Endothelial cell of umbilical vein (primary cell): ENCODE results near the gene GRID2. TPM values are rescaled to one million over a fixed set of nuclear protein-coding genes. Genes with fewer than 3 reads are reported as not detected.

ENCODE experiments used
- BruUV-seq: library from RNA; stranded (reverse); fragments of 400-500 nt; replicated peaks from 2 replicates; lab custom pipeline; 2021; lab: Mats Ljungman, UMichigan
- CTCF ChIA-PET: fragments of 300-600, 350-600 bp; sonication (Branson Sonifier 250); formaldehyde crosslinking; loops from one replicate; lab custom pipeline; 2021; ENCODE audit warnings: antibody characterized with exemption, inconsistent platforms; lab: Charles Lee
- POLR2A ChIA-PET: fragments of 300-600, 350-600 bp; sonication (Branson Sonifier 250); formaldehyde crosslinking; loops from one replicate; lab custom pipeline; 2021; ENCODE audit warnings: antibody characterized with exemption, inconsistent platforms; lab: Charles Lee
- DNase-seq: peaks from one replicate; pipeline ENCODE4 v3.0.0-alpha.2; 2011; ENCODE audit warnings: low read depth, low spot score
- FAIRE-seq: peaks from 2 replicates; lab custom pipeline; 2011; peaks lifted over from hg19 to GRCh38; lab: Jason Lieb, UNC
- H2AFZ ChIP-seq: 2 replicates; pipeline ENCODE4 v1.6.0; 2012; ENCODE audit warnings: low read depth, low read length, control low read depth, inconsistent platforms
- H3K27ac ChIP-seq: 2 replicates; pipeline ENCODE4 v1.5.1; 2011; ENCODE audit warnings: low read depth, mild to moderate bottlenecking, control low read depth, low read length, moderate library complexity; ENCODE audit not compliant: insufficient read depth
- H3K27me3 ChIP-seq, 2 experiments: 2 replicates each; pipeline versions ENCODE4 v1.6.0 to v1.6.1; 2011; ENCODE audit warnings: low read length in 2 of 2, mixed read lengths in 1 of 2; ENCODE audit not compliant: control insufficient read depth in 2 of 2, insufficient read depth in 2 of 2
- H3K36me3 ChIP-seq, 2 experiments: 2 replicates in 1 of 2; 3 replicates in 1 of 2; pipeline ENCODE4 v1.5.1; 2011; ENCODE audit warnings: low read length in 2 of 2, mild to moderate bottlenecking in 1 of 2, moderate library complexity in 1 of 2; ENCODE audit not compliant: control insufficient read depth in 2 of 2, insufficient read depth in 2 of 2; ENCODE audit errors: extremely low read depth in 1 of 2
- H3K4me1 ChIP-seq: 3 replicates; pipeline ENCODE4 v1.5.1; 2011; ENCODE audit warnings: mild to moderate bottlenecking, low read length; ENCODE audit not compliant: control insufficient read depth, insufficient read depth; ENCODE audit errors: extremely low read depth
- H3K4me2 ChIP-seq: 2 replicates; pipeline ENCODE4 v1.6.1; 2011; ENCODE audit warnings: low read length, control low read depth, mixed read lengths; ENCODE audit not compliant: insufficient read depth
- H3K4me3 ChIP-seq, 3 experiments: fragments of 200-600 bp in 1 of 3; sonication (generic), shearing (Covaris generic) in 1 of 3; replicated peaks in 1 of 3; 2 replicates each; pipeline ENCODE4 v1.5.1; 2011 to 2016; ENCODE audit warnings: control low read depth in 3 of 3, low read length in 3 of 3, mild to moderate bottlenecking in 2 of 3, inconsistent platforms in 1 of 3, low read depth in 1 of 3, moderate library complexity in 1 of 3; ENCODE audit not compliant: insufficient read depth in 1 of 3
- H3K79me2 ChIP-seq: 2 replicates; pipeline ENCODE4 v1.6.0; 2012; ENCODE audit warnings: low read length, inconsistent platforms; ENCODE audit not compliant: control insufficient read depth, insufficient read depth
- H3K9ac ChIP-seq: replicated peaks from 2 replicates; pipeline ENCODE3; 2011; ENCODE audit warnings: low read length, control low read depth; ENCODE audit not compliant: insufficient read depth; ENCODE audit errors: extremely low read depth
- H3K9me1 ChIP-seq: replicated peaks from 3 replicates; pipeline ENCODE4 v1.6.0; 2011; ENCODE audit warnings: mild to moderate bottlenecking, low read length; ENCODE audit not compliant: control insufficient read depth, insufficient read depth; ENCODE audit errors: extremely low read depth
- H3K9me3 ChIP-seq: replicated peaks from 2 replicates; pipeline ENCODE4 v1.5.1; 2012; ENCODE audit warnings: low read length, inconsistent platforms; ENCODE audit not compliant: control insufficient read depth, insufficient read depth
- H4K20me1 ChIP-seq: replicated peaks from 2 replicates; pipeline ENCODE3; 2011; ENCODE audit warnings: mild to moderate bottlenecking, low read length; ENCODE audit not compliant: control insufficient read depth, insufficient read depth; ENCODE audit errors: extremely low read depth
- EZH2 ChIP-seq: IDR thresholded peaks from 2 replicates; pipeline ENCODE4 v1.6.1; 2012; ENCODE audit warnings: borderline replicate concordance, low read depth, mild to moderate bottlenecking, moderate library complexity, low read length, inconsistent platforms; ENCODE audit not compliant: severe bottlenecking
- FOS ChIP-seq: IDR thresholded peaks from 2 replicates; pipeline ENCODE4 v1.6.1; 2011; ENCODE audit warnings: mild to moderate bottlenecking, low read length, moderate library complexity, borderline replicate concordance; ENCODE audit not compliant: insufficient read depth
- GATA2 ChIP-seq: IDR thresholded peaks from 2 replicates; pipeline ENCODE4 v1.7.0; 2011; ENCODE audit warnings: low read depth, mild to moderate bottlenecking, moderate library complexity, mixed read lengths, low read length; ENCODE audit not compliant: insufficient read length, insufficient read depth
- JUN ChIP-seq: IDR thresholded peaks from 2 replicates; pipeline ENCODE4 v1.6.1; 2011; ENCODE audit warnings: borderline replicate concordance, low read depth; ENCODE audit not compliant: insufficient read length, insufficient read depth
- MYC ChIP-seq: IDR thresholded peaks from one replicate; pipeline ENCODE4 v1.6.1; 2011; ENCODE audit warnings: mild to moderate bottlenecking, low read depth, low read length
- POLR2A ChIP-seq: IDR thresholded peaks from 2 replicates; pipeline ENCODE4 v1.6.1; 2012; ENCODE audit warnings: low read depth, mild to moderate bottlenecking, control low read depth, low read length
- POLR2AphosphoS5 ChIP-seq: IDR thresholded peaks from 2 replicates; pipeline ENCODE4 v1.6.1; 2012; ENCODE audit warnings: low read depth, mild to moderate bottlenecking, control low read depth, low read length, moderate library complexity; ENCODE audit not compliant: insufficient read depth
- dilution Hi-C: fragments of 300-500 bp; cut with MboI; formaldehyde crosslinking; loops from one replicate; pipeline ENCODE4 v1.15.0; 2019; ENCODE audit warnings: low sequenced_read_pairs; ENCODE audit not compliant: extremely low pct_ligation_motif_present
- intact Hi-C: fragments of 100-400 bp; cut with micrococcal nuclease; formaldehyde crosslinking; loops from one replicate; pipeline ENCODE4 v1.10.0; 2022
- polyA plus RNA-seq, 4 experiments: library from polyadenylated mRNA; depleted of rRNA in 3 of 4; stranded (reverse) in 3 of 4; unstranded in 1 of 4; fragments of >200 nt; gene quantifications; 2 replicates each; pipeline versions ENCODE4 v1.2.1 to v1.2.3, GENCODE V29; 2011 to 2012; ENCODE audit warnings: missing spikeins in 1 of 4
- total RNA-seq: library from RNA; stranded (reverse); gene quantifications from 2 replicates; pipeline ENCODE4 v1.2.3, GENCODE V29; 2021
- TF ChIP-seq, protein P1 (sequence below), 2 donors: IDR thresholded peaks; 1 replicate in 1 of 2; 2 replicates in 1 of 2; pipeline ENCODE4 v1.5.1; 2011; ENCODE audit warnings: low read length in 2 of 2, mild to moderate bottlenecking in 2 of 2, moderate library complexity in 2 of 2, control low read depth in 1 of 2, inconsistent platforms in 1 of 2, low read depth in 1 of 2; ENCODE audit not compliant: insufficient read depth in 1 of 2; ENCODE audit errors: extremely low read depth in 1 of 2
- TF ChIP-seq, protein P2 (sequence below): IDR thresholded peaks from 2 replicates; pipeline ENCODE4 v1.6.1; 2011; ENCODE audit not compliant: insufficient read depth, insufficient read length

The GRID2 gene
- total and polyA plus RNA-seq, 2 donors (not counting 3 experiments of a cell fraction or from before 2014, with no cell fraction given): not detected

DNA sequence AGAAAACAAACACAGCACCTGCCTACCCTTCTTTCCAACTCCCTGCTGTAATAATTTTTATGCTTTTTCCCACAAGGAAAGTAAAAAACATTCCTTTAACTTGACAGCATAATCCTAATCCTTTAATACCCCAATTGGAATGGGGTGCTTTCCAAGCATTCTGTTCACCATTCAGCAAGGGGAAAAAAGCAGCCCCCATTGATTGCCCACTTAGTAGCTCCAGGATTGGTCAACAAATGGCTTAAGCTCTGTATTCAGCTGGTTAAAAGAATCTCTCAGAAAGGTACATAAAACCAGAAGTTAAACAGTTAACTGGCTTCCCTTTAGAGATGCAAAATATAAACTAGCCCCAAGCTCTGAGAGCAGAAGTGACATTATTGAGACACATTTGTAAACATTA is 1330.0 kb downstream of the GRID2 start:
- DNase-seq: no peak
- no peaks in the 10 kb centered on the region for H3K36me3 ChIP-seq
- no peak for TF ChIP-seq POLR2AphosphoS5
- TF ChIP-seq FOS: no peak
- no peak for TF ChIP-seq POLR2A
- TF ChIP-seq EZH2: no peak
- TF ChIP-seq, protein P1, sequence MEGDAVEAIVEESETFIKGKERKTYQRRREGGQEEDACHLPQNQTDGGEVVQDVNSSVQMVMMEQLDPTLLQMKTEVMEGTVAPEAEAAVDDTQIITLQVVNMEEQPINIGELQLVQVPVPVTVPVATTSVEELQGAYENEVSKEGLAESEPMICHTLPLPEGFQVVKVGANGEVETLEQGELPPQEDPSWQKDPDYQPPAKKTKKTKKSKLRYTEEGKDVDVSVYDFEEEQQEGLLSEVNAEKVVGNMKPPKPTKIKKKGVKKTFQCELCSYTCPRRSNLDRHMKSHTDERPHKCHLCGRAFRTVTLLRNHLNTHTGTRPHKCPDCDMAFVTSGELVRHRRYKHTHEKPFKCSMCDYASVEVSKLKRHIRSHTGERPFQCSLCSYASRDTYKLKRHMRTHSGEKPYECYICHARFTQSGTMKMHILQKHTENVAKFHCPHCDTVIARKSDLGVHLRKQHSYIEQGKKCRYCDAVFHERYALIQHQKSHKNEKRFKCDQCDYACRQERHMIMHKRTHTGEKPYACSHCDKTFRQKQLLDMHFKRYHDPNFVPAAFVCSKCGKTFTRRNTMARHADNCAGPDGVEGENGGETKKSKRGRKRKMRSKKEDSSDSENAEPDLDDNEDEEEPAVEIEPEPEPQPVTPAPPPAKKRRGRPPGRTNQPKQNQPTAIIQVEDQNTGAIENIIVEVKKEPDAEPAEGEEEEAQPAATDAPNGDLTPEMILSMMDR (IDR thresholded peaks at IDR 0.05; ENCODE audit: extremely low read depth in 1 of 2, insufficient read depth in 1 of 2, low read depth in 1 of 2, low read length in 2 of 2): no peak
- TF ChIP-seq MYC: no peak
- TF ChIP-seq, protein P2, sequence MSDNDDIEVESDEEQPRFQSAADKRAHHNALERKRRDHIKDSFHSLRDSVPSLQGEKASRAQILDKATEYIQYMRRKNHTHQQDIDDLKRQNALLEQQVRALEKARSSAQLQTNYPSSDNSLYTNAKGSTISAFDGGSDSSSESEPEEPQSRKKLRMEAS: no peak
- TF ChIP-seq JUN: no peak
- no peak for TF ChIP-seq GATA2
- H2AFZ ChIP-seq: no peak overlapping the region
- H3K9me3 ChIP-seq: no peaks in the 10 kb centered on the region
- dilution Hi-C loops: no loop called here
- H3K4me2 ChIP-seq: no peak overlapping the region
- no peak overlapping the region for H3K9ac ChIP-seq
- intact Hi-C loops: no loop called here
- H3K9me1 ChIP-seq: no peaks in the 10 kb centered on the region
- no TSS peak for BruUV-seq
- POLR2A ChIA-PET: no interaction called here
- H3K27ac ChIP-seq: no peak overlapping the region
- no peaks in the 10 kb centered on the region for H3K27me3 ChIP-seq
- no peak for FAIRE-seq
- no peaks in the 10 kb centered on the region for H4K20me1 ChIP-seq
- H3K79me2 ChIP-seq: no peaks in the 10 kb centered on the region
- H3K4me1 ChIP-seq: no peaks in the 10 kb centered on the region
- no peak overlapping the region for H3K4me3 ChIP-seq
- CTCF ChIA-PET: no interaction called here
